GM18867 (cell line): ENCODE results near the gene ATOX1.
"Not testable (repeated sequence)": the region's sequence is repeated elsewhere in the genome, so short reads cannot be mapped to it uniquely, and the experiment has no call there.

Experiments
- ATAC-seq: cut with Tn5 transposase; IDR thresholded peaks from one replicate; pipeline ENCODE4 v1.9.1; 2021; ENCODE audit warnings: mild to moderate bottlenecking, moderate library complexity; ENCODE audit not compliant: unreplicated experiment

ATOX1 gene

DNA sequence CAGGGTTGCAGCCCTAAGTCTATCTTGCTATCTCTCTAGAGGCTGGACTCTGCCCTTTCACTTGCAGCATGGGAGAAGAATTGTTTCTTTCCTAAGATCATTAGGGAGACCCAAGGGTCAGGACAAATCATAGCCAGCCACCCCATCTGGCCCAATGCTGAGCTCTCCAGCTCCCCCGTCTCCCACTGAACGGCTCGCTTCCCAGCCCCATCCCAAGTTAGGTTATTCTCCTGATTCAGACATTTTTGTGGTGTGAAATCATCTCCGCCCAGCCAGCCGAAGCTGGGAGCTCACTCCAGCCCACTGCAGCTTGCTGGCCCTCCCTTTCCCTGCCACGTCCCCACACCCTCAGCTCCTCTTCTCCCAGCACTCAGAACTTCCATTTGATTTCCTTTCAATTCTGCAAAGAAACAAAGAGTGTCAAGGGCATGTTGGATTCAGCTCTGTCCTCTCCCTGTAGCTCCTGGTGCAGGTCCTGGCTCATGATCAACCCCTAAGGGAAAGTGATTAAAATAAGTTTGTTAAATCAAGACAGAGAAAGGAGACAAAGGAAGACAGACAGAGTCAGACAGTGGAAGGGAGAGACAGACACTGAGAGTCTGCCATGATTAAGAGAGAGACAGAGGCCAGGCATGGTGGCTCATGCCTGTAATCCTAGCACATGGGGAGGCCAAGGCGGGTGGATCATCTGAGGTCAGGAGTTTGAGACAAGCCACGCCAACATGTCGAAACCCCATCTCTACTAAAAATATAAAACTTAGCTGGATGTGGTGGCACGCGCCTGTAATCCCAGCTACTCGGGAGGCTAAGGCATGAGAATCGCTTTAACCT lies 59.1 kb downstream of the ATOX1 start:
- ATAC-seq, result no peak

DNA sequence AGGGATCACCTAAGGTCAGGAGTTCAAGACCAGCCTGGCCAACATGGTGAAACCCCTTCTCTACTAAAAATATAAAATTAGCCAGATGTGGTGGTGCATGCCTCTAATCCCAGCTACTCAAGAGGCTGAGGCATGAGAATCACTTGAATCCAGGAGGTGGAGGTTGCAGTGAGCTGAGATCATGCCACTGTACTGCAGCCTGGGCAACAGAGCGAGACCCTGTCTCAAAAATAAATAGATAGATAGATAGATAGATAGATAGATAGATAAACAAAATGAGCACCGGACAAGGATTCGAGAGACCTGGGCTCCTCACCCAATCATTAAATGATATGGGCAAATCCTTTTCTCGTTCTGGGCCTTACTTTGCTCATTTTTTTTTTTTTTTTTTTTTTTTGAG lies 60.4 kb downstream of the ATOX1 start:
- not testable (repeated sequence) for ATAC-seq

DNA sequence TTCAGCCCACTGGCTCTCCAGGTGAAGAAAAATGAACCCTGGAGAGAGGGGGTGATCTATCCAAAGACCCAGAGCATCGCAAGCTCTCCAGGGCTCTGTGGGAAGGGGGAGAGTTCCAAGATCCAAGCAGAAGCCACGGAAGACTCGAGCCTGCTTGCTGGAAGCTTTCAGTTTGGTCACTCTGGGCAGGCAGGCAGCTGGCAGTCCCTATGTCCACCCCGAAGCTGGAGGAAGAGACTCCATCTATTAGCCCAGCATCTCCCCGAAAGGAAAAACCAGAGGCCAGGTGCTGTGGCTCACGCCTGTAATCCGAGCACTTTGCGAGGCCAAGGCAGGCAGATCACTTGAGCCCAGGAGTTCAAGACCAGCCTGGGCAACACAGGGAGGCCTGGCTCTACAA lies 61.0 kb downstream of the ATOX1 start:
- ATAC-seq, result no peak

DNA sequence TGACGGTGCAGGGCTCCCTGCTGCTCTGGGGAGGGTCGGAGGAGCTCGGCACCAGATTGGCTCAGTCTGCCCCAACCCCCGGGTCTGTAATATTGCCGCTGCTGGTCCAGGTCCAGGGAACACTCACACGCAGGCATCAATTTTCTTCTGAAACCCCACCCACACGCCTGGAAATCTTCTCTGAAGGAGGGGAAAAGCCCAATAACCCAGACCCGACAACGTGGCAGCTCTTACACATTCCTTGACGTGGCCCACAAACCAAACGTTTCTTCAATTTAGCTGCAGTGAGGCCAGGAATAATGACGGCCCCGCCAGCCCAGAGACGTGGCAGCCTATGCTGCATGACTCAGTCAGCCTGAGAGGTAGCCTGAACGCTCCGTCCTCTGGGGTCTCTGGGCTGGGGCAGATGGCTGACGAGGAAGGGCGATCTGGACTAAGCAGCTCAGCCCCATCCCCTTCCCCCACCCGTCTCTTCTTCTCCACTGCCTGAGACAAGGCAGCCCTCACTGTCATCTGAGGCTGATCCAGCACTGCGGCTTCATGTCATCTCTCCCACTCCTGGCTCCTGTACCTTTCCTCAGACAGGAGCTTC lies 61.9 kb downstream of the ATOX1 start:
- no peak for ATAC-seq

DNA sequence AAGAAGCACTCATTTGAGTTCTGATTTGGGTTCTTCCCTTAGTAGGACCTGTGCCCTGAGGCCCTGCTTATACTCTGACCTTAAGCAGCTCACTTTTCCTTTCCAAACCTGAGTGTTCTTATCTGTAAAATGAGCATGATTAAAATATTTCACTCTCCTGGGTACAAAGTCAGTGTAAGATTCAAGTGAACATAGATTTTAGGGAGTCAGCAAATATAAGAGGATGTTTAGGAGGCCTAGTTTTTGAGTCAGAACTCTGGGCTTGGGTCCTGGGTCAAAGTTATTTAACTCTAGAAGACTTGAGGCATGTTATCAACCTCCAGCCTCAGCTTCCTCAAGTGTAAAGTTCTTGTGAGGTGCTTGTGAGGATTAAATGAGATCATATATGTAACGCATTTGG lies 63.0 kb downstream of the ATOX1 start:
- ATAC-seq, result no peak

DNA sequence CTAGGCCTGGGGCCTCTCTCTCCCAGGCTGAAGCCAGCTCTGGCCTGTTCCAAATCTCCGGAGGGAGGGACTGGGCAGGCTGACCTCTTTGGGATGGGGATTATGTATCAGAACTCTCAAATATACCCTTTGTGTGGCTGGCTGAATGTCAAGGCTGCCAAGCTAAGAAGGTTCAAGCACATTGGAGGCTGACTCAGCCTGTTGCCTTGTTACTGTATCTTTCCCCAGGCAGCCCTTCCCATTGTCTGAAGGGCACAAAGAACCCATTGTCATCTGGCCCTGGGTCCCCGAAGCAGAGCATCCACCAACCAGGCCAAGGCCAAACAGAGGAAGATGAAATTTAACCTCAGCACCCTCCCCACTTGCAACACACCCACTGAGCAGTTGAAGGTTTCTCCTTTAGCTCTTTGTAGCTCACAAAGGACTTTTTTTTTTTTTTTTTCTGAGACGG lies 64.4 kb downstream of the ATOX1 start:
- ATAC-seq, result no peak
